ENCODE measurements around the gene PRKAB2.
"Not testable (repeated sequence)": the region's sequence is repeated elsewhere in the genome, so short reads cannot be mapped to it uniquely, and the experiment has no call there.

The PRKAB2 gene

DNA sequence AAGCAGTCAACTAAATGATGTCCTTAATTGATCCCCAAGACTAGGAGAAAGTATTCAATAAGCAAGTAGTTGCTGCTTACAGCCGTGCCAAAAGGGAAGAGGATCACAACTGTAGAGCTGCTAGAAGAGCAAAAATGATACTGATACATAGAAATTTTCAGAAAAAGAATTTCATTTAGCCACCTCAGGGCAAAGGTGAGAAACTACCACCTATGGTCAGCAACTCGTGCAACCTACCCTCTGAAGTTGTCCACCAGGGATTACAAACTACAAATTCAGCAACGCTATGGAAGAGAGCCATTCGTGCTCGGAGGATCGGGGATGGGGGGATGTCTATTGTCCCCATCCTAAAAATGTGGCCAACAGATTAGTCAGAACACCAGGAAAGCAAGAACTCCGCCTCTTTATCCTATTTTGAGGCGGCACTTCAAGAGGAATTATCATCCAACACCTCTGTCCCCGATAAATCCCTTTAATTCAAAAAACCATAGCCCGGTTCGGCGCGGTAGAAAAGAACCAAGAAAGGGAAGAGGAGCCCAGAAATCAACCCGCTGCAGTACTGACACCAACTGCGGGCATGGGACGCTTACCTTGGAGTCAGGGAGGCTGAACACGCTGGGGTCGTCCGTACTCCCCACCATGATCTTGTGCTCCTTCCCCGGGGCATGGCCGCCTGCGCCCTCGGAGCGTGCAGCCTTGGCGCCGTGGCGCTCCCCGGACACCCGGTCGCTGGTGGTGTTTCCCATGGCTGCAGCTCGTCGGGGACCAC, 687 bp downstream of the PRKAB2 start:
- DNase-seq (ENCODE audit: low read depth in 3 of 3), result no peak

- no peak for DNase-seq (ENCODE audit: low read depth in 3 of 3)
Observed at GRCh38 chr1:147169840-147170674, 2.2 kb downstream of the PRKAB2 start.

GRCh38 chr1:147169171-147169570, 3.1 kb downstream of the PRKAB2 start:
- no peak for DNase-seq (ENCODE audit: low read depth in 3 of 3)

- DNase-seq (ENCODE audit: low read depth in 3 of 3), result no peak
Observed at GRCh38 chr1:147168626-147169058, 3.6 kb downstream of the PRKAB2 start.

DNA sequence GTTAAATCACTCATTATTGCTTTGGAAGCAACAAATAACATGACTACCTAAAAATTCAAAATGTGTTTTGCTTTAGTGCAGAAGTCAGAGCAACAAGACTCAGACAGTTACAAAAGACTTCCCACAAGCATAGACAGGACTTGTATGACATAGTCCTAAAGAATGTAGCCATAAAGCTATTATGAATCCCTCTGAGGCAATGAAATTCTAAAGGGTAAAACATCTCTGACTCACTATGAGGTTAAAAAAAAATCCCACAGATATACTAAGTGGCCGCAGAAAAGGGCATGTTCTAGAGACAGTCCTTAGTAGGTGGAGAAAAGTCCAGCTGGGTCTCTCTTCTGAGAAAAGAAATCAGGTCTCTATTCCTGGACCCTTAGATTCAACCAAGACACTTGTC, 4.9 kb downstream of the PRKAB2 start:
- DNase-seq (ENCODE audit: low read depth in 3 of 3), result no peak

- no peak for DNase-seq (ENCODE audit: low read depth in 3 of 3)
Observed at GRCh38 chr1:147163019-147163418, 9.3 kb downstream of the PRKAB2 start.

DNA sequence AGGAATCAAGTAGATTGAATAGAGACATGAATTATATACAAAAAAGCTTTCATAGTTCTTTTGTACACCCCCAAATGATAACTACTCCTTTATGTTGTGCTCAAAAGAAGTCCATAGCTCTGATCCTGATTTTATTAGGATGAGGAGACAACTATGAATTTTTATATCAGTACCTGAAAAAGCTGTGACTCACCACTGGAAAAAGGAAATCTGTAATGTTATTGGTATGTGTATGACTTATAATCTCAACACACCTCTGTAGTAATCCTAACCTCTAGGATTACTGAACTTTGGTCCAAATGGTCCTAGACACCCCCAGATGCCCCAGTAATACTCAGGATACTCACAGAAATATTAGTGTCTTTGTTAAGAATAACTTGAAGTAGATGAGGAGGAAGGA, 10.2 kb downstream of the PRKAB2 start:
- no peak for DNase-seq (ENCODE audit: low read depth in 3 of 3)

DNA sequence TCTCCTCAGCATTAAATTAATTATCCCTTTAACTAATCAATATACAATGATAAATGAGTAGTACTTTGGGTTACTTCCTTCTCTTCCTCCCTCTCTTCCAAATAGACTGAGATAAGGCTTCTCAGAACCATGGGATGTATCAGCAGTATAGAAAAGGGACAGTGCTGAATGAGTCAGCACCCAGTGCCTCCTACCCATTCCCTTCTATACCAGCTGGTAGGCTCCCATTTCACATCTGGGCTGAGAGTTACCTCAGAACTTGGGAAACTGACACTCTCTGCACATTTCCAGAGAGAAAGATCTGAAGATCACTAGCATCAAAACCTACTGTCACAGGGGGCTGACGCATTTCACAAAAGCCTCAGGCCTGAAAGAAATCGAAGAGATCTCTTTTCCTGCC, 15.2 kb downstream of the PRKAB2 start:
- not testable (repeated sequence) for DNase-seq (ENCODE audit: low read depth in 3 of 3)

- DNase-seq (ENCODE audit: low read depth in 3 of 3), result no peak
Observed at GRCh38 chr1:147156642-147157041, 15.6 kb downstream of the PRKAB2 start.

- no peak for DNase-seq (ENCODE audit: low read depth in 3 of 3)
Observed at GRCh38 chr1:147152772-147153171, 19.5 kb downstream of the PRKAB2 start.

GRCh38 chr1:147151244-147151643, 21.0 kb downstream of the PRKAB2 start:
- DNase-seq (ENCODE audit: low read depth in 3 of 3), result no peak

- no peak for DNase-seq (ENCODE audit: low read depth in 3 of 3)
Observed at GRCh38 chr1:147142886-147143285, 29.4 kb downstream of the PRKAB2 start.

GRCh38 chr1:147130721-147131120, 41.5 kb downstream of the PRKAB2 start:
- DNase-seq (ENCODE audit: low read depth in 3 of 3), result not testable (repeated sequence)

GRCh38 chr1:147129116-147129873, 43.0 kb downstream of the PRKAB2 start:
- DNase-seq (ENCODE audit: low read depth in 3 of 3), result no peak

DNA sequence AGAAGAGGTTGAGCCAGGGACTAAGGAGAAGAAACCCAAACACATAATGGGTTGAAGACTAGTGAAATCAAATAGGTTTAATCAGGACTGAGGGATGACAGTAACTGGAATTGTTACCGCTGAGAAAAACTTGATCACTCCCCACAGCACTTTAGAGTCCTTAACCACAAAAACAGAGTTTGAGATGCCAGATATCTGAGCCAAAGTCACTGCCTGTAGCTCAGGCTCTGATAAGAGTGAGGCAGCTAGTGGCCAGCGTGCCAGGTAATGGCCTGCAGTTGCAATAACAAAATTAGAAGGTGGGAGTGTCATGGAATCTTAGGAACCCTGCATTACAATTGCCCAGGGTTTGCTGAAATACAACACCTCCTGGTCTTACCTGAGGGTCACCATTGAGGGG, 48.0 kb downstream of the PRKAB2 start:
- DNase-seq (ENCODE audit: low read depth in 3 of 3), result no peak

DNA sequence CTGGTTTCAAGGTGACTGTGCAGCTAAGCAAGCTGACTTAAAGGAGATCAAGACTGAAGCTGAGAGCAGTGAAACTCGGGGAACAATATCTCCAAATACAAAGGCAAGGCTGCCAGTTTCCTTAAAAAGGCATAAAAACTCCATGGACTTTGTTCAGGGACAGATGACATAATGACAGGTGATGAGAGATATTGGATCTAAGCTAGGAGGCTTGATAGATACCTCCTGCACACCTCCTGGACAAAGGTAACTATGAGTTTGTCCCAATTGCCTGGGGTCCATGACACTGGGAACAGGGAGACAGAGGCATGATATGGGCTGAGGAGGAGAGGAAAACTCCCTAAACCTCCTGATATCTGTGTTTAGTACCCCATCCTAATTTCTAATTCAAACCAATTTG, 55.2 kb downstream of the PRKAB2 start:
- DNase-seq (ENCODE audit: low read depth in 3 of 3), result no peak

GRCh38 chr1:147115496-147115895, 56.8 kb downstream of the PRKAB2 start:
- no peak for DNase-seq (ENCODE audit: low read depth in 3 of 3)

GRCh38 chr1:147115079-147115478, 57.2 kb downstream of the PRKAB2 start:
- DNase-seq (ENCODE audit: low read depth in 3 of 3), result not testable (repeated sequence)

- not testable (repeated sequence) for DNase-seq (ENCODE audit: low read depth in 3 of 3)
Observed at GRCh38 chr1:147114353-147114752, 57.9 kb downstream of the PRKAB2 start.

- no peak for DNase-seq (ENCODE audit: low read depth in 3 of 3)
Observed at GRCh38 chr1:147111381-147112130, 60.7 kb downstream of the PRKAB2 start.

GRCh38 chr1:147110872-147111271, 61.4 kb downstream of the PRKAB2 start:
- DNase-seq (ENCODE audit: low read depth in 3 of 3), result no peak

DNA sequence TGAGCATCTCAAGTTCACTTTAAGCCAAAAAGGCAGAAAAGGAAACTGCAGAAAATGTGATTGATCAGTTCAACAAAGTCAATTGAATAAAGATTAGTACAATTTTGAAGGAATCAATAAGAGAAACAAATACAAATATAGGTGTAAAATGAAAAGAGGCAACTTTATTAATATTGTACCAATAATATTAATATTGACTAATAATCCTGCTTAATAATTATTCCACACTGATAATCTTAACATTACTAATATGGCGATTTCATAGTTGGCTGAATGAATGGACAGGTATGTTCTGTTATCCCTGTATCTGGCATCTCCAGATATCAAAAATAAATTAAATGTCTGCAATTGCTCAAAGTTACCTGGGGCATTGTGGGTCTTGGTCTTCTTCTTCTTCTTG, 61.8 kb downstream of the PRKAB2 start:
- DNase-seq (ENCODE audit: low read depth in 3 of 3), result no peak
